ENCODE measurements around the gene SERPINA4. TPM values are rescaled to one million over a fixed set of nuclear protein-coding genes. Genes with fewer than 3 reads are reported as not detected.

Gene SERPINA4
- total and polyA plus RNA-seq, 2 of the 13 experiments (the other 11 are each of a cell fraction or from before 2014, with no cell fraction given): 39.1 to 57.8 TPM

- TF ChIP-seq ZNF574 (CRISPR knock-in tag; IDR thresholded peaks at IDR 0.05) (peak; percentile 86), KMT2A (CRISPR knock-in tag; IDR thresholded peaks at IDR 0.05) (0 out of 2 replicates have a peak, but pooled peaks have one; percentile 37), REXO4 (CRISPR knock-in tag; IDR thresholded peaks at IDR 0.05; ENCODE audit: borderline replicate concordance) (no peak), ZFX (CRISPR knock-in tag; IDR thresholded peaks at IDR 0.05; ENCODE audit: low read depth) (no peak; the same call in 1 of the 2 replicates), CSRNP2 (CRISPR knock-in tag; conservative IDR thresholded peaks at IDR 0.05; ENCODE audit: low read depth) (0 out of 2 replicates have a peak, but pooled peaks have one; percentile 74), DDIT3 (CRISPR knock-in tag; IDR thresholded peaks at IDR 0.05) (0 out of 2 replicates have a peak, but pooled peaks have one; percentile 47), ZBTB44 (CRISPR knock-in tag; IDR thresholded peaks at IDR 0.05) (0 out of 2 replicates have a peak, but pooled peaks have one; percentile 42), SNAPC4 (CRISPR knock-in tag; IDR thresholded peaks at IDR 0.05) (no peak), SMAD3 (CRISPR knock-in tag; IDR thresholded peaks at IDR 0.05) (peak; percentile 99), DNMT1 (CRISPR knock-in tag; IDR thresholded peaks at IDR 0.05) (no peak), ZNF101 (CRISPR knock-in tag; IDR thresholded peaks at IDR 0.05; ENCODE audit: borderline replicate concordance, low read depth) (no peak), JUNB (CRISPR knock-in tag; IDR thresholded peaks at IDR 0.05; ENCODE audit: borderline replicate concordance) (peak; percentile 86), SMARCC2 (IDR thresholded peaks at IDR 0.05) (peak; percentile 81; the same call in 1 of the 2 replicates), ZNF710 (CRISPR knock-in tag; IDR thresholded peaks at IDR 0.05; ENCODE audit: borderline replicate concordance) (peak; percentile 97)
Observed at GRCh38 chr14:94593749-94594431, 32.6 kb downstream of the SERPINA4 start (continued).

Measured in HepG2 (cell line).